Endothelial cell of umbilical vein (primary cell): Measurements from ENCODE around the gene RGP1. TPM values are rescaled to one million over a fixed set of nuclear protein-coding genes. Genes with fewer than 3 reads are reported as not detected.

Source experiments
- BruUV-seq: library from RNA; stranded (reverse); fragments of 400-500 nt; replicated peaks from 2 replicates; lab custom pipeline; 2021; lab: Mats Ljungman, UMichigan
- CTCF ChIA-PET: fragments of 300-600, 350-600 bp; sonication (Branson Sonifier 250); formaldehyde crosslinking; loops from one replicate; lab custom pipeline; 2021; ENCODE audit warnings: antibody characterized with exemption, inconsistent platforms; lab: Charles Lee
- POLR2A ChIA-PET: fragments of 300-600, 350-600 bp; sonication (Branson Sonifier 250); formaldehyde crosslinking; loops from one replicate; lab custom pipeline; 2021; ENCODE audit warnings: antibody characterized with exemption, inconsistent platforms; lab: Charles Lee
- DNase-seq: peaks from one replicate; pipeline ENCODE4 v3.0.0-alpha.2; 2011; ENCODE audit warnings: low read depth, low spot score
- FAIRE-seq: peaks from 2 replicates; lab custom pipeline; 2011; peaks lifted over from hg19 to GRCh38; lab: Jason Lieb, UNC
- H2AFZ ChIP-seq: 2 replicates; pipeline ENCODE4 v1.6.0; 2012; ENCODE audit warnings: low read depth, low read length, control low read depth, inconsistent platforms
- H3K27ac ChIP-seq: 2 replicates; pipeline ENCODE4 v1.5.1; 2011; ENCODE audit warnings: low read depth, mild to moderate bottlenecking, control low read depth, low read length, moderate library complexity; ENCODE audit not compliant: insufficient read depth
- H3K27me3 ChIP-seq, 2 experiments: 2 replicates each; pipeline versions ENCODE4 v1.6.0 to v1.6.1; 2011; ENCODE audit warnings: low read length in 2 of 2, mixed read lengths in 1 of 2; ENCODE audit not compliant: control insufficient read depth in 2 of 2, insufficient read depth in 2 of 2
- H3K36me3 ChIP-seq, 2 experiments: 2 replicates in 1 of 2; 3 replicates in 1 of 2; pipeline ENCODE4 v1.5.1; 2011; ENCODE audit warnings: low read length in 2 of 2, mild to moderate bottlenecking in 1 of 2, moderate library complexity in 1 of 2; ENCODE audit not compliant: control insufficient read depth in 2 of 2, insufficient read depth in 2 of 2; ENCODE audit errors: extremely low read depth in 1 of 2
- H3K4me1 ChIP-seq: 3 replicates; pipeline ENCODE4 v1.5.1; 2011; ENCODE audit warnings: mild to moderate bottlenecking, low read length; ENCODE audit not compliant: control insufficient read depth, insufficient read depth; ENCODE audit errors: extremely low read depth
- H3K4me2 ChIP-seq: 2 replicates; pipeline ENCODE4 v1.6.1; 2011; ENCODE audit warnings: low read length, control low read depth, mixed read lengths; ENCODE audit not compliant: insufficient read depth
- H3K4me3 ChIP-seq, 3 experiments: fragments of 200-600 bp in 1 of 3; sonication (generic), shearing (Covaris generic) in 1 of 3; replicated peaks in 1 of 3; 2 replicates each; pipeline ENCODE4 v1.5.1; 2011 to 2016; ENCODE audit warnings: control low read depth in 3 of 3, low read length in 3 of 3, mild to moderate bottlenecking in 2 of 3, inconsistent platforms in 1 of 3, low read depth in 1 of 3, moderate library complexity in 1 of 3; ENCODE audit not compliant: insufficient read depth in 1 of 3
- H3K79me2 ChIP-seq: 2 replicates; pipeline ENCODE4 v1.6.0; 2012; ENCODE audit warnings: low read length, inconsistent platforms; ENCODE audit not compliant: control insufficient read depth, insufficient read depth
- H3K9ac ChIP-seq: replicated peaks from 2 replicates; pipeline ENCODE3; 2011; ENCODE audit warnings: low read length, control low read depth; ENCODE audit not compliant: insufficient read depth; ENCODE audit errors: extremely low read depth
- H3K9me1 ChIP-seq: replicated peaks from 3 replicates; pipeline ENCODE4 v1.6.0; 2011; ENCODE audit warnings: mild to moderate bottlenecking, low read length; ENCODE audit not compliant: control insufficient read depth, insufficient read depth; ENCODE audit errors: extremely low read depth
- H3K9me3 ChIP-seq: replicated peaks from 2 replicates; pipeline ENCODE4 v1.5.1; 2012; ENCODE audit warnings: low read length, inconsistent platforms; ENCODE audit not compliant: control insufficient read depth, insufficient read depth
- H4K20me1 ChIP-seq: replicated peaks from 2 replicates; pipeline ENCODE3; 2011; ENCODE audit warnings: mild to moderate bottlenecking, low read length; ENCODE audit not compliant: control insufficient read depth, insufficient read depth; ENCODE audit errors: extremely low read depth
- EZH2 ChIP-seq: IDR thresholded peaks from 2 replicates; pipeline ENCODE4 v1.6.1; 2012; ENCODE audit warnings: borderline replicate concordance, low read depth, mild to moderate bottlenecking, moderate library complexity, low read length, inconsistent platforms; ENCODE audit not compliant: severe bottlenecking
- FOS ChIP-seq: IDR thresholded peaks from 2 replicates; pipeline ENCODE4 v1.6.1; 2011; ENCODE audit warnings: mild to moderate bottlenecking, low read length, moderate library complexity, borderline replicate concordance; ENCODE audit not compliant: insufficient read depth
- GATA2 ChIP-seq: IDR thresholded peaks from 2 replicates; pipeline ENCODE4 v1.7.0; 2011; ENCODE audit warnings: low read depth, mild to moderate bottlenecking, moderate library complexity, mixed read lengths, low read length; ENCODE audit not compliant: insufficient read length, insufficient read depth
- JUN ChIP-seq: IDR thresholded peaks from 2 replicates; pipeline ENCODE4 v1.6.1; 2011; ENCODE audit warnings: borderline replicate concordance, low read depth; ENCODE audit not compliant: insufficient read length, insufficient read depth
- MAX ChIP-seq: IDR thresholded peaks from 2 replicates; pipeline ENCODE4 v1.6.1; 2011; ENCODE audit not compliant: insufficient read depth, insufficient read length
- MYC ChIP-seq: IDR thresholded peaks from one replicate; pipeline ENCODE4 v1.6.1; 2011; ENCODE audit warnings: mild to moderate bottlenecking, low read depth, low read length
- POLR2A ChIP-seq: IDR thresholded peaks from 2 replicates; pipeline ENCODE4 v1.6.1; 2012; ENCODE audit warnings: low read depth, mild to moderate bottlenecking, control low read depth, low read length
- POLR2AphosphoS5 ChIP-seq: IDR thresholded peaks from 2 replicates; pipeline ENCODE4 v1.6.1; 2012; ENCODE audit warnings: low read depth, mild to moderate bottlenecking, control low read depth, low read length, moderate library complexity; ENCODE audit not compliant: insufficient read depth
- dilution Hi-C: fragments of 300-500 bp; cut with MboI; formaldehyde crosslinking; loops from one replicate; pipeline ENCODE4 v1.15.0; 2019; ENCODE audit warnings: low sequenced_read_pairs; ENCODE audit not compliant: extremely low pct_ligation_motif_present
- intact Hi-C: fragments of 100-400 bp; cut with micrococcal nuclease; formaldehyde crosslinking; loops from one replicate; pipeline ENCODE4 v1.10.0; 2022
- polyA plus RNA-seq, 4 experiments: library from polyadenylated mRNA; depleted of rRNA in 3 of 4; stranded (reverse) in 3 of 4; unstranded in 1 of 4; fragments of >200 nt; gene quantifications; 2 replicates each; pipeline versions ENCODE4 v1.2.1 to v1.2.3, GENCODE V29; 2011 to 2012; ENCODE audit warnings: missing spikeins in 1 of 4
- total RNA-seq: library from RNA; stranded (reverse); gene quantifications from 2 replicates; pipeline ENCODE4 v1.2.3, GENCODE V29; 2021
- TF ChIP-seq, protein P1 (sequence below), 2 donors: IDR thresholded peaks; 1 replicate in 1 of 2; 2 replicates in 1 of 2; pipeline ENCODE4 v1.5.1; 2011; ENCODE audit warnings: low read length in 2 of 2, mild to moderate bottlenecking in 2 of 2, moderate library complexity in 2 of 2, control low read depth in 1 of 2, inconsistent platforms in 1 of 2, low read depth in 1 of 2; ENCODE audit not compliant: insufficient read depth in 1 of 2; ENCODE audit errors: extremely low read depth in 1 of 2

Gene RGP1
- total and polyA plus RNA-seq, 2 donors (not counting 3 experiments of a cell fraction or from before 2014, with no cell fraction given), result 15.0 to 29.0 TPM

DNA sequence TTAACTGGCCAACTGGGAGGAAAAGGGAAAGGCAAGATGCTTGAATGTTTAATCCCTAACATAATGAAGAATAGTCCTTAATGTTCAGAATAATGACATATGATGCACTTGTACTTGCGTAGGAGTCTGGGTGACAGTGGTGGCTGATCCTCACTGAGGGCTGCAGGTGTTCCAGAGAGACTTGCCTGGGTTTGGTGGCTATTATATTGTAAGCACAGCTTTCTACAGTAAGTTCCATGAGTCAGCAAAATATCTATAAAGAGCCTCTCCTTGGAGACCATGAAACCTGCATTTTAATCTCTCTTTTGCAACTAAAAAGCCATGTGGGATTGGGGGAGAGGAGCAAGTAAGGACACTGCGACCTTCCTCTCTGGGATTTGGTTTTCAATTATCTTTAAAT is 40.5 kb downstream of the RGP1 start:
- Histone ChIP-seq H3K79me2 (peaks cover 7% of the 10 kb centered on the region), H3K9ac (no peak overlapping the region), H4K20me1 (no peaks in the 10 kb centered on the region), H3K9me3 (no peaks in the 10 kb centered on the region), H3K9me1 (no peaks in the 10 kb centered on the region), H3K36me3 (no peaks in the 10 kb centered on the region), H3K4me1 (peaks cover 22% of the 10 kb centered on the region), H3K27me3 (no peaks in the 10 kb centered on the region), H3K4me3 (no peak overlapping the region), H2AFZ (no peak overlapping the region), H3K4me2 (no peak overlapping the region), H3K27ac (no peak overlapping the region)
- FAIRE-seq, result no peak
- dilution Hi-C loops, result no loop called here
- DNase-seq, result no peak
- ChIA-PET POLR2A (interaction anchor here (2.5 kb wide), 1 partner anchor 41 kb away, joined by 9 read pairs; the partner anchor contains the start of genes GBA2 and RGP1), CTCF (interaction anchor here (0.7 to 6.5 kb wide), 53 partner anchors 9 to 377 kb away, joined by 3 to 277 read pairs (median 10); partner anchors contain the start of genes CREB3, FAM221B, GBA2 and HINT2)
- TF ChIP-seq FOS, result no peak
- TF ChIP-seq MAX, result no peak
- no peak for TF ChIP-seq JUN
- TF ChIP-seq, protein P1, sequence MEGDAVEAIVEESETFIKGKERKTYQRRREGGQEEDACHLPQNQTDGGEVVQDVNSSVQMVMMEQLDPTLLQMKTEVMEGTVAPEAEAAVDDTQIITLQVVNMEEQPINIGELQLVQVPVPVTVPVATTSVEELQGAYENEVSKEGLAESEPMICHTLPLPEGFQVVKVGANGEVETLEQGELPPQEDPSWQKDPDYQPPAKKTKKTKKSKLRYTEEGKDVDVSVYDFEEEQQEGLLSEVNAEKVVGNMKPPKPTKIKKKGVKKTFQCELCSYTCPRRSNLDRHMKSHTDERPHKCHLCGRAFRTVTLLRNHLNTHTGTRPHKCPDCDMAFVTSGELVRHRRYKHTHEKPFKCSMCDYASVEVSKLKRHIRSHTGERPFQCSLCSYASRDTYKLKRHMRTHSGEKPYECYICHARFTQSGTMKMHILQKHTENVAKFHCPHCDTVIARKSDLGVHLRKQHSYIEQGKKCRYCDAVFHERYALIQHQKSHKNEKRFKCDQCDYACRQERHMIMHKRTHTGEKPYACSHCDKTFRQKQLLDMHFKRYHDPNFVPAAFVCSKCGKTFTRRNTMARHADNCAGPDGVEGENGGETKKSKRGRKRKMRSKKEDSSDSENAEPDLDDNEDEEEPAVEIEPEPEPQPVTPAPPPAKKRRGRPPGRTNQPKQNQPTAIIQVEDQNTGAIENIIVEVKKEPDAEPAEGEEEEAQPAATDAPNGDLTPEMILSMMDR (IDR thresholded peaks at IDR 0.05; ENCODE audit: extremely low read depth in 1 of 2, insufficient read depth in 1 of 2, low read depth in 1 of 2, low read length in 2 of 2), result no peak
- TF ChIP-seq GATA2, result no peak
- no peak for TF ChIP-seq POLR2A
- no peak for TF ChIP-seq POLR2AphosphoS5
- no peak for TF ChIP-seq EZH2
- no peak for TF ChIP-seq MYC
- no TSS peak for BruUV-seq
- intact Hi-C loops, result no loop called here
